ENCODE measurements around the gene MADD.

Gene MADD

DNA sequence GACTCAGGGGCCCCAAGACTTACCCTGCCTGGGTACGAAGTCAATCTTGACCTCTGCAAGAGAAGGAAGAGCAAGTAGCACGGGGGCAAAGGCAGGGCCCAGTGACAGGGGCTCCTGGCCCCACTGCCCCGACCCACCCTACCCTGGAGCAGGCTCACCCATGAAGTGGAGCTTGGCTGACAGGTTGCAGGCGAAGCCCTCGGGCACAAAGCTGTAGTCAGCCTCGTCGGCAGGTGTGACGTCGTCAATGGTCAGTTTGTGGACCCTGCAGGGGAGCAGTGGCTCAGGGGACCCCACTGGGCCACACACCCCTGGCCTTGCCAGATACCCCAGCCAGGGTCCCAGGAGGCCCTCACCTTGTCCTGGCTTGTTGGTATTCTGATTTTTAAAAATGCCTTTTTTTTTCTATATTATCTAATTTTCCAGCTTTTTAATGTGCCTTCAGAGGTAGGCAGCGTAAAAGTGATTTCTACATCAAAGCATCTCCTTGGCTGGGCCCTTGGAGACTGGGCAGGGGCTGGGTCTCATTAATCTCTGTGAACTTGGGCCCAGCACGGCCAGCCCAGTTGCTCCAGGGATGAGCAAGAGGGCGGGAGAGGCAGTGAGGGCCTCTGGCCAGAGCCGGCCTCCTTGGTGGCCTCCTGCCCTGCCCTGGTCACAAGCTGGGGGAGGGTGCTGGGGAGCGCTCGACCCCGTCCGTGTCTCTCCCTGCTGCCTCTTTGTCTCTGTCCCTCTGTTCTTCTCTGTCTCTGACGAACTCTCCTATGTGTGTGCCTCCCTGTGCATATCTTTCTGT is 71.2 kb downstream of the MADD start:
- no peak for DNase-seq (ENCODE audit: low spot score)

DNA sequence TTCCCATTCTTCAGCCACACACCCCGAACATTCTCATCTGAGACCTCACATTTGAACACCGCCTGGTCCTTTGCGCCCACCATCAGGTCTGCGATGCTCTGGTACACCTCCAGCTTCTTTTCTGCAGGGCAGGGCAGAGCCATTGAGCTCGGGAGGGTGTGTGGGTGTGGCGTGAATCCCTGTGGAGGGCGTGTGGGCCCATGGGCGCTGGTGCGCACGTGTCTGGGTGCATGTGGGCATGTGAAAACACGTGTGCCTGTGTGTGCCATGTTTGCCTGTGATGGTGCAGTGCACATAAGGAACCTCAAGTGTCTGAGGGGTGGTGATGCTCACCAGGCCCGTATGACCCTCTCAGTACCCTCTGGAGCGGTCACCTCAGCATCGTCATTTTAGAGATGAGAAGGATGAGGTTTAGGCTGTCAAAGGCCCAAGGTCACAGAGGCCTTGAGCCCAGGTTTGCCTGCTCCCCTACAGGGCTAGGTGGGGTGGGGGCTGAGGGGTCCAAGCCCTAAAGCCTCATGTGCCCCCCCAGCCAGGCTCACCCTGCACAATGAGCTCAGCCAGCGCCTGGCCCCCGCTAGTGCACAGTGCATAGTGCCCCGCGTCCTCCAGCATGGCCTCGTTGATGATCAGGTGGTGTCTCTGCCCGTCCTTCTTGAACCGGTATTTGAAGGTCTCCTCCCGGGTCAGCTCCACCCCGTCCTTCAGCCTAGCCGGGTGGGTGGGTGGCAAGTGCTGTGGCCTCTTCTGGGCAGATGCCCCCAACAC is 72.3 kb downstream of the MADD start:
- no peak for DNase-seq (ENCODE audit: low spot score)

DNA sequence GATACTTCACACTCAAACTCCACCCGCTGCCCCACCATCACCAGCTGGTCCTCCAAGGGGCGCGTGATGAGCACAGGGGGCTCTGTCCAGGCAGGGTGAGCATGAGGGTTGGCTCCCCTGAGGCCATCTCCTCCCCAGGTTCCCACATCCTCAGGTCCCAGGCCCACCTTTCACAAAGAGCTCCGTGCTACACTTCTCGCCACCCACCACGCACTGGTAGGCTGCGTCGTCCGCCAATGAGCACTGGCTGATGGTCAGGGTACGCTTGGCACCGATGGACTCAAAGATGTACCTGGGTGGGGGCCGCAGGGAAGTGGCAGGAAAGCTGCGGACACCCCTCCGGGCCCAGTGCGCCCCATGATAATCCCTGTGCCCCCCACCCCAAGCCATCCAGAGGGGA is 72.9 kb downstream of the MADD start:
- no peak for DNase-seq (ENCODE audit: low spot score)

DNA sequence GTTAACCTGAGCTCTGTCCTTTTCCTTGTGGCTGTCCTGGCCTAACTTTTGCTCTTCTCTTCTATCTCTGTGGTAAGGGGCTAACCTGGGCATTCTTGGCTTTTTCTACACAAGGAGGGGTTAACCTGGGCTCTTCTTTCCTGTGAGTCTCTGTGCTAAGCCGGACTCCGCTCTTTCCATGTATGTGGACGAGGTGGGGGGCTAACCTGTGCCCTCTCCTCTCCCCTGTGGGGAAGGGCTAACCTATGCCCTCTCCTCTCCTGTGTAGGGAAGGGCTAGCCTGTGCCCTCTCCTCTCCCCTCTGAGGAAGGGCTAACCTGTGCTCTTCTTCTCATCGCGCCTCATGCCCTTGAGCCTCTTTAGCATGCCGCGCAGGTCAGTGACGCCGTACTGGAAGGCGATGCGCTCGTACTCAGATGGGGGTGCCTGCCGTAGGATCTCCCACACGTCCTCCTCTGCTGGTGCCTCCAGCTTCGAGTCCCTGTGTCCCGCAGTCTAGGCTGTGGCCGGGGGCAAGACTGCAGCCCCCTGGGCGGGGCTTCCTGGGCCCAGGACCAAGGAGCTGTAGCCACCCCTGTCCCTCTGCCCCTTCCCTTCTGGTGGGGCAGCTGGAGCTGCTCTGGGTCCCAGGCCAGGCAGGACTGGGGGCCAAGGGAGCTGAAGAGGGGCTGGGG is 76.1 kb downstream of the MADD start:
- no peak for DNase-seq (ENCODE audit: low spot score)

GRCh38 chr11:47347137-47347536 is 77.2 kb downstream of the MADD start:
- no peak for DNase-seq (ENCODE audit: low spot score)

DNA sequence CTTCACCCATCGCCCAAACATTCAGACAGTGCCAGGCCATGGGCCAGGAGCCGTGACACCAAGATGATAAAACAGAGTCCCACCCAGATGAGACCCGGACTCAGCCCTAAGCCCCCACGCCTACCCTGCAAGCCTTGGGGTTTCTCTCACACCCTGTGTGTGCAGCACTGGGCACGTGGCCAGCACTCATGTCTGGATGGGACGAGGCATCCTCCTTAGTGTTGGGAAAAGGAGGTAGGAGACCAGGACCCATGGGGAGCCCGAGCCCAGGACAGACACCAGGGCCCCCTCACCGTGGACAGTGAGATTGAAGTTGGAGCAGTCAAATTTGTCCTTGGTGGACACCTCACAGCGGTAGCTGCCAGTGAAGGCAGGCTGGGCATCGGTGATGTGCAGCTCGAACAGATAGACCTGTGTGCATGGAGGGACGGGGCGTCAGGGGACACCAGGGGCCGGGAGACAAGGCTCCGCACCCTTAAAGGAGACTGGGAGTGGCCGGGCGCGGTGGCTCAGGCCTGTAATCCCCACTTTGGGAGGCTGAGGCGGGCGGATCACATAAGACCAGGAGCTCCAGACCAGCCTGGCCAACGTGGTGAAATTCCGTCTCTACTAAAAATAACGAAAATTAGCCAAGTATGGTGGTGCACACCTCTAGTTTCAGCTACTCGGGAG is 78.3 kb downstream of the MADD start:
- DNase-seq (ENCODE audit: low spot score) = no peak

DNA sequence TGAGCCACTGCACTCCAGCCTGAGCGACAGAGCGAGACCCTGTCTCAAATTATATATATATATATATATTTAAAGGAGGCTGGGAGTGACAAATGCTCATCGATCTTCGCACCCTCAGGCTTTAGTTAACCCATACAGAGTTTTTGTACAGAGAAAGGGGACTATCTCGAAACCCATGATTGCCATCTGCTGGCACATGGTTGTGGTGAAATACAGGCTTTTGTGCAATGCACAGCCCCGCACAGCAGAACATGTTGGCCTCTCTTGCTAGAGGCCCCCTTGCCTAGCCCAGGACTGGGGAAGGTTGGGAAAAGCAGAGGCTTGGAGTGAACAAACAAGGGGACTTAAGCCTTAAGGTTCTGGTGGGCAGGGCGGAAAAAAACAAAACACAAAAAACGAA is 78.9 kb downstream of the MADD start:
- DNase-seq (ENCODE audit: low spot score) = peak; percentile 78

- no peak for DNase-seq (ENCODE audit: low spot score)
Measured at GRCh38 chr11:47349521-47350095, 79.7 kb downstream of the MADD start.

GRCh38 chr11:47350315-47350714 is 80.4 kb downstream of the MADD start:
- DNase-seq (ENCODE audit: low spot score) = no peak

DNA sequence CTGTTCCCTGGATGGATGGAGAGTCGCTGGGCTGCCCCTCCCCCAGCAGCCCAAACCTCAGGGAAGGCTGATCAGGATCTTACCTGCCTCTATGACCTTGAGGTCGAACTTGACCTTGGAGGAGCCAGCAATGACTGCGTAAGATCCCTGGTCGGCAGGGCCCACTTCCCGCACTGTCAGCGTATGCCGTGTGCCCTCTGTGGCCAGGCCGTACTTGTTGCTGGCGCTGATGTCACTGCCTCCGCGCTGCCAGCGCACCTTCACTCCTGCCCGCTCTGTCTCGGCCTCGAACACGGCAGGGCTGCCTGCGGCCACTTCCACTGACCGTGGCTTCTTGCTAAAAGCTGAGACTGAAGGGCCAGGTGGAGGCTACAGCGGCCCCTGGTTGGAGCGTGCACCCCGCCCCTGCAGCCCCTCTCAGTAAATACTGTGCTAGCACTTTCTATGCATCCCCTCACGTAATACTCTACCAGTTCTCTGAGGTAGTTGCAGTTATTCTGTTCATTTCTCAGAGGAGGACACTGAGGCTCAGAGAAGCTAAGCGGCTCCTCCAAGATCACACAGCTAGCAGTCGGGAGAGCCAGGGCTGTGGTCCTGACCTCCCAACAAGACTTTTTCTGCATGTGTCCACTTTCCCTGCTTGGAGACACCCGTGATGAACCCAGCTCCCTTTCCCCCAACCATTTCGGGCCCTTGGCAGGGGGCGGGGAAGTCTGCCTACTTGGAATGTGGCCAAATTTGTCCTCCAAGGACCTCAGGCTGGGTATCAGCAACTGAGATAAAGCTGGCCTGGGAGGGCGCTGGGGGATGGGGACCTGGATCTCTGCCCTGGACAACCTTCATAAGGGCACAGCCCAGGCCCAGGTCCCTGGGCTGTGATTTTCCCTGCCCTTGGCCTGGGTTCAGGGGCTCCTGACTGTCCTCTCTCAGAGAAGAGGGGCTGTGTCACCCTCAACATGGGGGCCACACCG is 81.5 kb downstream of the MADD start:
- DNase-seq (ENCODE audit: low spot score) = no peak

DNA sequence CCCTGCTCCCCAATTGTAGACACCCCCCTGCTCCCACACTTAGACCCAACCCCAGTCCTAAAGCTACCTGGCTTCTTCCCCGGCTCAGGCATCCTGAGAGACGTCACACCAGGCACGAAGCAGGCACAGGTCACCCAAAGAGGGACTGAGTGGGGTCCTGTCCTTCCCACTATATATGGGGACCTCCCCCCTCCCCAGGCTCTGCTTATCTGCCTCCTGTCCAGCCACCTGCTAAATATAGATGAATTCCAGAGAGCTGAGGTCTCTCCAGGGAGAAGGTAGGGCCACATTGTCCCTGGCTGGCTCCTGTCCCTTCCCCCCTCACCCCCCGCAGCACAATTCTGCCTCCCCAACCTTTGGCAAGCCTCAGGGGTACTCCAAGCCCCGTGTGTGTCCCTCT is 82.6 kb downstream of the MADD start, which contains the start of gene MYBPC3:
TSS of gene MYBPC3 (minus strand) at position 147 of the 400 bp plus-strand sequence. CDS start at position 92, 55 bp downstream.
- no peak for DNase-seq (ENCODE audit: low spot score)

GRCh38 chr11:47353978-47354774 is 84.2 kb downstream of the MADD start:
- no peak for DNase-seq (ENCODE audit: low spot score)

DNA sequence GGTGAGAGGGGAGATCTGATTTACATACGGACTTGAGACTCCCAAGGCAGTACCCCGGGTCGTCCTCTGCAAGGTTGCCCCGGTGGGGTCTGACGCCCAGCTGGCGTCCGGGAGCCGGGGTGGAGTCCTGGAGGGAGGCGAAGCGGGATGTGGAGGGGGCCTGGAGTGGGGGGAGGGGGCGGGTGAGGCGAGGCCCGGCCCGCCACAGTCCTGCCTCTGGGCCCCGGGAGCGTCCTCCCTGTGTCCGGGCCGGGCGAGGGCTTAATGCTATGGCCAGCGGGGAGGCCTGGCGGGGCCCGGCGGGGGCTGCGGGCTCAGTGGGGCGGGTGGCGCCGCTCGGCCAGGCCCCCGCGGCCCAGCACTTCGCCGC is 85.0 kb downstream of the MADD start:
- DNase-seq (ENCODE audit: low spot score) = no peak

GRCh38 chr11:47355283-47356128 is 85.6 kb downstream of the MADD start:
- DNase-seq (ENCODE audit: low spot score) = peak; percentile 88

- DNase-seq (ENCODE audit: low spot score) = no peak
Measured at GRCh38 chr11:47356129-47356997, 86.4 kb downstream of the MADD start.

DNA sequence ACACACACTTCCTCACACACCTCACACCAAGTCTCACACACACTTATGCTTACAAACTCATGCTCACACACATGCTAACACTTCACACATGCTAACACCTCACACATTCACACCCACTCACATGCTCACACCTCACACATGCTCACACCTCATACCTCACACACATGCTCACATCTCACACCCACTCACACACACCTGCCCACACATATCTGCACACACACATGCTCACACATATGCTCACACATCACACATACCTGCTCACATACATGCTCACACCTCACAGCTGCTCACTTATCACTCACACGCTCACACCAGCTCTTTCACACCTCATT is 87.0 kb downstream of the MADD start:
- no peak for DNase-seq (ENCODE audit: low spot score)

DNA sequence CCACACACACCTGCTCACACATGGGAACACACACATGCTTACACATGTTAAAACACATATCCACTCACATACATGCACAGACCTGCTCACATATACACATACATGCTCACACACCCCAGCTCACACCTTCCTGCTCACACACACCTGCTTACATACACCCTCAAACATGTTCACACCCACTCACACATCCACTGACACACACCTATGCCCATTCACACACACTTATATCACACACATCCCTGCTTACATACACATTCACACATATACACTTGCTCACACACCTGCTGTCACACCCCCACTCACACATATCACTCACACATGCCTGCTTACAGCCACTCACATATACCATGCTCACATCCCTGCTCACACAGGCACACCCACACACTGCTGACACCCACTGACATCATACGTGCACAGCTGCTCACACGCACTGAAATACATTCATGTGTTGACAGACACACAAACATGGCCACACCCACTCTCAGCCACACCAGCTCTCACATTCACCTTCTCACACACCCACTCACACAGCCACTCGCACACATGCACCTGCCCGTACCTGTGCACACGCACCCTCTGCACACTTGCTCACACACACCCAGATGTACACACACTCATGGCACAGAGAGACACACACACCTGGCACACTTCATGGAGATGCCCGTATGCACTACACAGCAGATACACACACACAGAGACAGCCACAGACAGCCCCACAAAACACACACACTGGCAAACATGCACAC is 88.2 kb downstream of the MADD start:
- DNase-seq (ENCODE audit: low spot score) = no peak

GRCh38 chr11:47358731-47359051 is 88.8 kb downstream of the MADD start:
- DNase-seq (ENCODE audit: low spot score) = no peak
